GM18861 (cell line): Measurements from ENCODE around the gene NTHL1.
"Not testable (repeated sequence)": the region's sequence is repeated elsewhere in the genome, so short reads cannot be mapped to it uniquely, and the experiment has no call there.

Experiments
- ATAC-seq: cut with Tn5 transposase; IDR thresholded peaks from one replicate; pipeline ENCODE4 v1.9.1; 2021; ENCODE audit not compliant: unreplicated experiment

Gene NTHL1

GRCh38 chr16:2011726-2012125 lies 35.9 kb downstream of the NTHL1 start:
- not testable (repeated sequence) for ATAC-seq

GRCh38 chr16:2009791-2010510 lies 37.7 kb downstream of the NTHL1 start, which contains the start of gene ZNF598:
Gene ZNF598 (minus strand): TSS chr16:2009821.
- ATAC-seq, result peak; percentile 64

GRCh38 chr16:2009164-2009711 lies 38.4 kb downstream of the NTHL1 start:
- peak; percentile 24 for ATAC-seq

GRCh38 chr16:2008631-2009163 lies 38.9 kb downstream of the NTHL1 start:
- ATAC-seq, result no peak

- ATAC-seq, result no peak
These were observed 39.6 kb downstream of the NTHL1 start for GRCh38 chr16:2008009-2008526.

GRCh38 chr16:2007081-2007836 lies 40.4 kb downstream of the NTHL1 start:
- no peak for ATAC-seq

- ATAC-seq, result no peak
These were observed 41.3 kb downstream of the NTHL1 start for GRCh38 chr16:2006317-2006716.

- ATAC-seq, result no peak
These were observed 42.0 kb downstream of the NTHL1 start for GRCh38 chr16:2005646-2006045.

GRCh38 chr16:2004795-2005517 lies 42.7 kb downstream of the NTHL1 start:
- ATAC-seq, result no peak

GRCh38 chr16:2003827-2004641 lies 43.6 kb downstream of the NTHL1 start:
- peak; percentile 62 for ATAC-seq

GRCh38 chr16:2003231-2003826 lies 44.3 kb downstream of the NTHL1 start:
- ATAC-seq, result no peak

- ATAC-seq, result no peak
These were observed 45.0 kb downstream of the NTHL1 start for GRCh38 chr16:2002406-2003230.

- no peak for ATAC-seq
These were observed 45.9 kb downstream of the NTHL1 start for GRCh38 chr16:2001456-2002355.

- ATAC-seq, result no peak
These were observed 46.6 kb downstream of the NTHL1 start for GRCh38 chr16:2001035-2001434.

- no peak for ATAC-seq
These were observed 47.6 kb downstream of the NTHL1 start for GRCh38 chr16:1999866-2000514.

GRCh38 chr16:1998852-1999801 lies 48.5 kb downstream of the NTHL1 start:
- no peak for ATAC-seq
